ENCODE results near the gene KIAA0930.

- TF ChIP-seq ZNF488 (tag by site-specific recombination; IDR thresholded peaks at IDR 0.05), result no peak
- TF ChIP-seq CTCF (tag by site-specific recombination; IDR thresholded peaks at IDR 0.05), result no peak
Measured at GRCh38 chr22:45212992-45213751, 27.5 kb downstream of the KIAA0930 start.
